ENCODE data around the gene WWOX.

- TF ChIP-seq RCOR1 (IDR thresholded peaks at IDR 0.05; ENCODE audit: low read depth, low read length) (no peak), NR3C1 (IDR thresholded peaks at IDR 0.05) (no peak), MAZ (IDR thresholded peaks at IDR 0.05; ENCODE audit: borderline replicate concordance, low read depth, low read length) (no peak), CTCF (IDR thresholded peaks at IDR 0.05) (no peak), MAX (IDR thresholded peaks at IDR 0.05) (no peak), CHD2 (IDR thresholded peaks at IDR 0.05; ENCODE audit: low read length, partially characterized antibody) (no peak), ELK1 (IDR thresholded peaks at IDR 0.05; ENCODE audit: low read depth, low read length) (no peak), SREBF2 (IDR thresholded peaks at IDR 0.05) (no peak), CBX8 (IDR thresholded peaks at IDR 0.05) (no peak), POLR2A (IDR thresholded peaks at IDR 0.05; ENCODE audit: low read length) (no peak), PBX3 (IDR thresholded peaks at IDR 0.05) (no peak)
These were observed 751.8 kb downstream of the WWOX start for GRCh38 chr16:78851266-78851665.
